PC-3 (cell line): Measurements from ENCODE around the gene SLC39A8. TPM values are rescaled to one million over a fixed set of nuclear protein-coding genes. Genes with fewer than 3 reads are reported as not detected.
A peak's percentile ranks its signal among the peaks of the same experiment; 100 is the strongest.
"Not testable (repeated sequence)": the region's sequence is repeated elsewhere in the genome, so short reads cannot be mapped to it uniquely, and the experiment has no call there.

ENCODE experiments used
- ATAC-seq: fragments of 200-7000 bp; cut with Tn5 transposase; 2 replicates; pipeline ENCODE4 v1.9.1; 2020; ENCODE audit warnings: mild to moderate bottlenecking, moderate library complexity
- BruUV-seq: library from RNA; stranded (reverse); fragments of 400-500 nt; replicated peaks from 2 replicates; lab custom pipeline; 2021; lab: Mats Ljungman, UMichigan
- CTCF ChIA-PET: fragments of 300-600 bp; sonication (Branson Sonifier 250); formaldehyde crosslinking; loops from one replicate; lab custom pipeline; 2022; ENCODE audit warnings: antibody characterized with exemption; lab: Charles Lee
- POLR2A ChIA-PET: fragments of 300-600 bp; sonication (Branson Sonifier 250); formaldehyde crosslinking; loops from one replicate; lab custom pipeline; 2022; ENCODE audit warnings: antibody characterized with exemption; ENCODE audit not compliant: unreplicated experiment; lab: Charles Lee
- DNase-seq: peaks from one replicate; pipeline ENCODE4 v3.0.0-alpha.2; 2015
- H2AFZ ChIP-seq: fragments of 300-600 bp; sonication (generic); 2 replicates; pipeline ENCODE4 v1.6.0; 2016; ENCODE audit warnings: antibody characterized with exemption, low read length
- H3F3A ChIP-seq: fragments of 300-600 bp; sonication (generic); one replicate; pipeline ENCODE4 v1.6.0; 2017; ENCODE audit warnings: antibody characterized with exemption, low read length, control low read depth, mild to moderate bottlenecking; ENCODE audit not compliant: unreplicated experiment
- H3K27ac ChIP-seq: fragments of 300-600 bp; sonication (generic); 2 replicates; pipeline ENCODE4 v1.5.1; 2016; ENCODE audit warnings: mild to moderate bottlenecking, low read length
- H3K27me3 ChIP-seq: fragments of 300-600 bp; sonication (generic); 2 replicates; pipeline ENCODE4 v1.6.1; 2016; ENCODE audit warnings: low read length, mixed read lengths
- H3K36me3 ChIP-seq: fragments of 300-600 bp; sonication (generic); 2 replicates; pipeline ENCODE4 v1.6.1; 2016; ENCODE audit warnings: low read depth, mixed run types, low read length, mixed read lengths
- H3K4me1 ChIP-seq: fragments of 300-600 bp; sonication (generic); 2 replicates; pipeline ENCODE4 v1.5.1; 2016; ENCODE audit warnings: low read length; ENCODE audit not compliant: insufficient read depth
- H3K4me2 ChIP-seq: fragments of 300-600 bp; sonication (generic); 2 replicates; pipeline ENCODE4 v1.6.0; 2016; ENCODE audit warnings: low read length
- H3K4me3 ChIP-seq: fragments of 300-600 bp; sonication (generic); 2 replicates; pipeline ENCODE4 v1.5.1; 2016; ENCODE audit warnings: mild to moderate bottlenecking, low read length, mixed read lengths
- H3K79me2 ChIP-seq: fragments of 300-600 bp; sonication (generic); 2 replicates; pipeline ENCODE4 v1.6.1; 2017; ENCODE audit warnings: low read length, mixed read lengths
- H3K9ac ChIP-seq: fragments of 300-600 bp; sonication (generic); 2 replicates; pipeline ENCODE4 v1.6.0; 2016; ENCODE audit warnings: mild to moderate bottlenecking, low read length
- H3K9me2 ChIP-seq: fragments of 300-600 bp; sonication (generic); replicated peaks from 2 replicates; pipeline ENCODE4 v1.6.1; 2016; ENCODE audit warnings: mixed run types, low read length, mixed read lengths
- H3K9me3 ChIP-seq: fragments of 300-600 bp; sonication (generic); 2 replicates; pipeline ENCODE4 v1.6.1; 2016; ENCODE audit warnings: low read length, mixed read lengths
- H4K20me1 ChIP-seq: fragments of 300-600 bp; sonication (generic); 2 replicates; pipeline ENCODE4 v1.6.1; 2016; ENCODE audit warnings: low read length, mixed read lengths
- CTCF ChIP-seq: fragments of 300-600 bp; sonication (generic); conservative IDR thresholded peaks from 2 replicates; pipeline ENCODE4 v1.5.1; 2017; ENCODE audit warnings: antibody characterized with exemption, low read depth, mild to moderate bottlenecking, low read length
- EZH2 ChIP-seq: fragments of 300-600 bp; sonication (generic); IDR thresholded peaks from one replicate; pipeline ENCODE4 v1.6.1; 2017; ENCODE audit warnings: antibody characterized with exemption, mild to moderate bottlenecking, low read length; ENCODE audit not compliant: unreplicated experiment
- EZH2phosphoT487 ChIP-seq: fragments of 300-600 bp; sonication (generic); IDR thresholded peaks from 2 replicates; pipeline ENCODE4 v1.6.1; 2018; ENCODE audit warnings: mild to moderate bottlenecking, antibody characterized with exemption, low read length, borderline replicate concordance
- intact Hi-C: fragments of 100-400 bp; cut with micrococcal nuclease; formaldehyde crosslinking; loops from 2 replicates; pipeline ENCODE4 v1.9.0; 2023
- total RNA-seq: library from RNA; depleted of rRNA; stranded (reverse); fragments of >200 nt; gene quantifications from 2 replicates; pipeline ENCODE4 v1.2.3, GENCODE V29; 2014

The SLC39A8 gene
- total RNA-seq, 1 experiment from 2014 or later: 19.5 TPM

DNA sequence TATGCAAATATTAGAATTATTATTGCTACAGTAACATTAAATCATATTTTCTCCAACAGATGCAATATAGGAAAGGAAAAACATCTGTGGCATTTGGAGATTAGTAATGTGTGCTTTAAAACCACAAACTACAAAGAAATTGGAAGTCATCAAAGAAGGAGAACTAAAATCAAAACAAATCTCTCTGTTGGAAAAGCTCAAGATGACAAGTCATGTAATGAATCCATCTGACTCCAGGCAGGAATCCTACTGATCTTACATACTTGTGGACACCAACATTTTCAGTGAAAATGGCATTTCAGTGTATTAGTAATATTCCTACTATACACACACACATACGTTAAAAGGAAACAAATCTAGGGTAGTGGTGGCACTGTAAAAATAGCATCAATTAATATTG, 98.2 kb downstream of the SLC39A8 start:
- H3K27me3 ChIP-seq: no peaks in the 10 kb centered on the region
- intact Hi-C loops: no loop called here
- H3K27ac ChIP-seq: no peak overlapping the region
- no TSS peak for BruUV-seq
- H2AFZ ChIP-seq: no peak overlapping the region
- no peaks in the 10 kb centered on the region for H3K79me2 ChIP-seq
- no peak overlapping the region for H3K4me2 ChIP-seq
- 0 out of 2 replicates have a peak, but pooled peaks cover 6% of the 10 kb centered on the region for H3K4me1 ChIP-seq
- H3F3A ChIP-seq: no peaks in the 10 kb centered on the region
- ChIA-PET POLR2A (no interaction called here), CTCF (no interaction called here)
- H3K4me3 ChIP-seq: no peak overlapping the region
- H4K20me1 ChIP-seq: no peaks in the 10 kb centered on the region
- ATAC-seq (no peak; the same call in 1 of the 2 replicates), DNase-seq (peak; percentile 8)
- TF ChIP-seq EZH2 (no peak), EZH2phosphoT487 (no peak), CTCF (no peak)
- no peaks in the 10 kb centered on the region for H3K36me3 ChIP-seq
- H3K9me3 ChIP-seq: no peaks in the 10 kb centered on the region
- H3K9ac ChIP-seq: no peak overlapping the region
- no peaks in the 10 kb centered on the region for H3K9me2 ChIP-seq

DNA sequence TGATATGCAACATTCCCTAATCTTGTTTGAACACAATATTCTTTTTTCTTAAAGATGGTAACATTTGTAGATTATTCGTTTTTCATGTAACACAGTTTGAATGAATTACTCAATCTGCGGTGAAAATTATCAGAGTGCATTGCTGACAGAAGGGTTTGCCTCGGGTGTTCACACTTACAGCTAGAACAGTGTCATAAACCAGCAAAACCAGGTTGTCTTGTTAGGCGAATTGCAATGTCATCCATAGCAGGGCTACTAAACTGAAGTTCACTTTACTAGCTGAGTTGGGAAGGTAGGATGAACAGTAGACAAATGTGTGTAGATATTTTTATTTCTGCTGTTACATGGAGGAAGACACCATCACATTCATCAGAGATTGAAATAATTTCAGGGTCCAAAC, 98.9 kb downstream of the SLC39A8 start:
- no TSS peak for BruUV-seq
- ChIA-PET POLR2A (no interaction called here), CTCF (no interaction called here)
- Histone ChIP-seq H3K79me2 (no peaks in the 10 kb centered on the region), H3K4me2 (no peak overlapping the region), H3K27me3 (no peaks in the 10 kb centered on the region), H3K9me3 (no peaks in the 10 kb centered on the region), H3K36me3 (no peaks in the 10 kb centered on the region), H3K9ac (no peak overlapping the region), H2AFZ (no peak overlapping the region), H3K27ac (no peak overlapping the region), H3F3A (no peaks in the 10 kb centered on the region), H3K4me1 (0 out of 2 replicates have a peak, but pooled peaks cover 6% of the 10 kb centered on the region), H3K4me3 (no peak overlapping the region), H3K9me2 (no peaks in the 10 kb centered on the region), H4K20me1 (no peaks in the 10 kb centered on the region)
- DNase-seq (peak; percentile 21), ATAC-seq (no peak)
- no peak for TF ChIP-seq CTCF
- TF ChIP-seq EZH2: no peak
- TF ChIP-seq EZH2phosphoT487: no peak
- intact Hi-C loops: no loop called here

DNA sequence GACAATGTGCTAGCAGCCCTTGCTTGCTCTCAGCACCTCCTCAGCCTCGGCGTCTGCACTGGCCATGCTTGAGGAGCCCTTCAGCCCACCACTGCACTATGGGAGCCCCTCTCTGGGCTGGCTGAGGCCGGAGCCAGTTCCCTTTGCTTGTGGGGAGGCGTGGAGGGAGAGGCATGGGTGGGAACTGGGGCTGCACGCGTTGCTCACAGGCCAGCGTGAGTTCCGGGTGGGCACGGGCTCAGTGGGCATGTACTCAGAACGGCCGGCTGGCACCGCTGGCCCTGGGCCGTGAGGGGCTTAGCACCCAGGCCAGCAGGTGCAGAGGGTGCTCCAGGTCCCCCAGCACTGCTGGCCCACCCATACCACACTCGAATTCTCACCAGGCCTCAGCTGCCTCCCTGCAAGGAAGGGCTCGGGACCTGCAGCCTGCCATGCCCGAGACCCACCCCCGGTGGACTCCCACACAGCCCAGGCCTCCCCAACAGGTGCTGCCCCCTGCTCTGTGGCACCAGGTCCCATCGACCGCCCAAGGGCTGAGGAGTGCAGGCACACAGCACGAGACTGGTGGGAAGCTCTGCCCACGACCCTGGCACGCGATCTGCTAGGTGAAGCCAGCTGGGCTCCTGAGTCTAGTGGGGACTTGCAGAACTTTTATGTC, 100.3 kb downstream of the SLC39A8 start:
- TF ChIP-seq CTCF: no peak
- TF ChIP-seq EZH2phosphoT487: no peak
- no peak for TF ChIP-seq EZH2
- no peaks in the 10 kb centered on the region for H3K9me2 ChIP-seq
- POLR2A ChIA-PET: no interaction called here
- CTCF ChIA-PET: no interaction called here
- no TSS peak for BruUV-seq
- H3K4me1 ChIP-seq: 0 out of 2 replicates have a peak, but pooled peaks cover 6% of the 10 kb centered on the region
- H3K9ac ChIP-seq: no peak overlapping the region
- no peak for ATAC-seq
- intact Hi-C loops: no loop called here
- no peaks in the 10 kb centered on the region for H3K27me3 ChIP-seq
- no peak for DNase-seq
- H3K36me3 ChIP-seq: no peaks in the 10 kb centered on the region
- H3K79me2 ChIP-seq: no peaks in the 10 kb centered on the region
- H3K9me3 ChIP-seq: no peaks in the 10 kb centered on the region
- no peaks in the 10 kb centered on the region for H4K20me1 ChIP-seq
- no peak overlapping the region for H3K4me2 ChIP-seq
- H2AFZ ChIP-seq: no peak overlapping the region
- H3K27ac ChIP-seq: no peak overlapping the region
- H3K4me3 ChIP-seq: no peak overlapping the region
- no peaks in the 10 kb centered on the region for H3F3A ChIP-seq

DNA sequence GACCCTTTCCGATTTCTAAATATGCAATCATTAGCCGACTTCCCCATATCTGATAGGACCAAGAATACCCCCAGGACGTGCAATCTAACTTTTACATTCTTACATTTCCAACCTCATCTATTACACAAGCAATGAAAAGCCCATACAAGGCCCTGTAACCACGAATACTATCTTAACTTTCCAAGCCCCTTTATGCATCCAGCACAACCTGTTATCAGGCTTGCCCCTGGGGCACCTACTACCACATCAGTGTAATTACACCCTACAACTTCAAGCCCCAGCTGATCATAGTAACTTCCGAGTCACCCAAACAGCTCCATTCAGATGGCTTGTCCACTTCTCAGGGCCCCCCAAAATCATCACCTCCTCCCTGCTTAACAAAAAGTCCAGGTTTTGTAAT, 102.0 kb downstream of the SLC39A8 start:
- intact Hi-C loops, BruUV-seq, DNase-seq, H3K36me3 ChIP-seq, H4K20me1 ChIP-seq, H3K4me1 ChIP-seq, H2AFZ ChIP-seq, H3K4me2 ChIP-seq, CTCF ChIA-PET, H3K9me3 ChIP-seq, H3K27me3 ChIP-seq, H3K27ac ChIP-seq, ATAC-seq, H3K4me3 ChIP-seq, H3F3A ChIP-seq, H3K9me2 ChIP-seq, H3K9ac ChIP-seq, POLR2A ChIA-PET, H3K79me2 ChIP-seq: not testable (repeated sequence)
